HepG2 (cell line): ENCODE results near the gene FCMR. TPM values are rescaled to one million over a fixed set of nuclear protein-coding genes. Genes with fewer than 3 reads are reported as not detected.

Source experiments
- BCL6 ChIP-seq: IDR thresholded peaks from 2 replicates; pipeline ENCODE4 v1.6.1; 2016; ENCODE audit warnings: missing genetic modification reagents, missing compliant biosample characterization
- CCDC6 ChIP-seq: sonication (generic); formaldehyde crosslinking; IDR thresholded peaks from 2 replicates; pipeline ENCODE4 v1.8.1; 2022; ENCODE audit warnings: mild to moderate bottlenecking, missing genetic modification reagents, moderate library complexity
- EEA1 ChIP-seq: sonication (generic); formaldehyde crosslinking; IDR thresholded peaks from 2 replicates; pipeline ENCODE4 v1.5.1; 2020; ENCODE audit warnings: mild to moderate bottlenecking, missing genetic modification reagents, borderline replicate concordance
- EP300 ChIP-seq, 3 experiments: sonication (generic) in 1 of 3; formaldehyde crosslinking in 1 of 3; IDR thresholded peaks; 2 replicates each; pipeline versions ENCODE4 v1.5.1 to v1.6.1; 2011 to 2020; ENCODE audit warnings: low read depth in 2 of 3, low read length in 2 of 3, borderline replicate concordance in 1 of 3, improper control_type of control experiment in 1 of 3, mild to moderate bottlenecking in 1 of 3, missing genetic modification reagents in 1 of 3, moderate library complexity in 1 of 3
- GATAD2A ChIP-seq: IDR thresholded peaks from 2 replicates; pipeline ENCODE4 v1.6.1; 2016
- HDAC2 ChIP-seq: sonication (generic); formaldehyde crosslinking; IDR thresholded peaks from 2 replicates; pipeline ENCODE4 v1.4.0; 2020; ENCODE audit warnings: missing genetic modification reagents
- HNRNPH1 ChIP-seq: fragments of 200-400 bp; formaldehyde crosslinking; optimal IDR thresholded peaks from 2 replicates; pipeline ENCODE3; 2017; ENCODE audit warnings: mild to moderate bottlenecking, low read depth, low read length
- IRF2 ChIP-seq: IDR thresholded peaks from 2 replicates; pipeline ENCODE4 v1.6.1; 2018; ENCODE audit warnings: missing genetic modification reagents, missing compliant biosample characterization
- KMT2A ChIP-seq: sonication (generic); formaldehyde crosslinking; IDR thresholded peaks from 2 replicates; pipeline ENCODE4 v1.4.0; 2020; ENCODE audit warnings: missing genetic modification reagents
- LCORL ChIP-seq, 2 experiments: fragments of 450-650 bp in 1 of 2; sonication (generic) in 1 of 2; formaldehyde crosslinking in 1 of 2; IDR thresholded peaks; 2 replicates each; pipeline versions ENCODE4 v1.5.0 to v1.6.1; 2017 to 2020; ENCODE audit warnings: antibody characterized with exemption in 1 of 2, missing genetic modification reagents in 1 of 2
- MAX ChIP-seq: IDR thresholded peaks from 2 replicates; pipeline ENCODE4 v1.6.1; 2012; ENCODE audit warnings: inconsistent platforms
- MED1 ChIP-seq: sonication (generic); formaldehyde crosslinking; IDR thresholded peaks from 2 replicates; pipeline ENCODE4 v1.4.0; 2020; ENCODE audit warnings: missing genetic modification reagents
- PBX2 ChIP-seq: IDR thresholded peaks from 2 replicates; pipeline ENCODE4 v1.6.1; 2016; ENCODE audit warnings: control low read depth
- TAF1 ChIP-seq: sonication (generic); formaldehyde crosslinking; IDR thresholded peaks from 2 replicates; pipeline ENCODE4 v1.4.0; 2020; ENCODE audit warnings: missing genetic modification reagents
- ZBTB37 ChIP-seq: sonication (generic); formaldehyde crosslinking; IDR thresholded peaks from 2 replicates; pipeline ENCODE4 v1.4.0; 2020; ENCODE audit warnings: mild to moderate bottlenecking, missing genetic modification reagents
- ZMYM3 ChIP-seq: sonication (generic); formaldehyde crosslinking; IDR thresholded peaks from 2 replicates; pipeline ENCODE4 v1.5.1; 2020; ENCODE audit warnings: mild to moderate bottlenecking, missing genetic modification reagents
- ZNF264 ChIP-seq: sonication (generic); formaldehyde crosslinking; IDR thresholded peaks from 2 replicates; pipeline ENCODE4 v1.4.0; 2020; ENCODE audit warnings: missing genetic modification reagents
- ZNF317 ChIP-seq: sonication (generic); formaldehyde crosslinking; IDR thresholded peaks from 2 replicates; pipeline ENCODE4 v1.5.0; 2020; ENCODE audit warnings: mild to moderate bottlenecking, missing genetic modification reagents
- ZNF333 ChIP-seq: sonication (generic); formaldehyde crosslinking; IDR thresholded peaks from 2 replicates; pipeline ENCODE4 v1.4.0; 2020; ENCODE audit warnings: mild to moderate bottlenecking, missing genetic modification reagents, borderline replicate concordance
- ZNF616 ChIP-seq: sonication (generic); formaldehyde crosslinking; IDR thresholded peaks from 2 replicates; pipeline ENCODE4 v1.5.0; 2020; ENCODE audit warnings: low read depth, mild to moderate bottlenecking, missing genetic modification reagents
- ZNF652 ChIP-seq: IDR thresholded peaks from 2 replicates; pipeline ENCODE4 v1.6.1; 2016; ENCODE audit warnings: low read depth, borderline replicate concordance
- ZNF747 ChIP-seq: sonication (generic); formaldehyde crosslinking; IDR thresholded peaks from 2 replicates; pipeline ENCODE4 v1.8.1; 2023; ENCODE audit warnings: missing genetic modification reagents, mild to moderate bottlenecking, borderline replicate concordance
- ZSCAN31 ChIP-seq: sonication (generic); formaldehyde crosslinking; IDR thresholded peaks from 2 replicates; pipeline ENCODE4 v1.5.0; 2020; ENCODE audit warnings: low read depth, mild to moderate bottlenecking, missing genetic modification reagents
- polyA plus RNA-seq, 8 experiments: library from polyadenylated mRNA; depleted of rRNA in 3 of 8; stranded (reverse) in 7 of 8; unstranded in 1 of 8; fragments of >200 nt; fragmentation: Illumina TruSeq in 4 of 8; extraction: Trizol in 4 of 8; gene quantifications; 2 replicates each; pipeline versions ENCODE4 v1.2.1 to v1.2.3, GENCODE V29; 2011 to 2016; ENCODE audit warnings: low read depth in 4 of 8, missing spikeins in 1 of 8, mixed read lengths in 1 of 8; ENCODE audit not compliant: insufficient read depth in 1 of 8
- total RNA-seq, 5 experiments: library from RNA; depleted of rRNA; stranded (reverse); fragments of >200 nt; fragmentation: Illumina TruSeq; extraction: Trizol; gene quantifications; 2 replicates each; pipeline ENCODE4 v1.2.3, GENCODE V29; 2016; ENCODE audit warnings: low read depth in 1 of 5
- TF ChIP-seq, protein P1 (sequence below): sonication (generic); formaldehyde crosslinking; IDR thresholded peaks from 2 replicates; pipeline ENCODE4 v1.4.0; 2020; ENCODE audit warnings: missing genetic modification reagents

The FCMR gene
- total and polyA plus RNA-seq, 2 of the 13 experiments (the other 11 are each of a cell fraction or from before 2014, with no cell fraction given), result not detected

GRCh38 chr1:206951318-206952100 is 29.8 kb upstream of the FCMR start (continued):
- TF ChIP-seq EP300 (IDR thresholded peaks at IDR 0.05; ENCODE audit: low read depth in 2 of 2, low read length in 2 of 2), result no peak
- 0 out of 2 replicates have a peak, but pooled peaks have one; percentile 6 for TF ChIP-seq EP300 (CRISPR knock-in tag; IDR thresholded peaks at IDR 0.05; ENCODE audit: borderline replicate concordance)
- TF ChIP-seq CCDC6 (CRISPR knock-in tag), result 0 out of 2 replicates have a peak, but pooled peaks have one; percentile 24
- TF ChIP-seq ZNF747, result 0 out of 2 replicates have a peak, but pooled peaks have one; percentile 40
- TF ChIP-seq LCORL (IDR thresholded peaks at IDR 0.05), result no peak
- peak; percentile 65; the same call in 1 of the 2 replicates for TF ChIP-seq LCORL (CRISPR knock-in tag; IDR thresholded peaks at IDR 0.05)
- 0 out of 2 replicates have a peak, but pooled peaks have one; percentile 25 for TF ChIP-seq ZNF317 (CRISPR knock-in tag)
- TF ChIP-seq MED1 (CRISPR knock-in tag), result 0 out of 2 replicates have a peak, but pooled peaks have one; percentile 27
- 0 out of 2 replicates have a peak, but pooled peaks have one; percentile 19 for TF ChIP-seq ZNF264
- TF ChIP-seq ZNF333 (CRISPR knock-in tag), result no peak
- 0 out of 2 replicates have a peak, but pooled peaks have one; percentile 19 for TF ChIP-seq BCL6 (CRISPR knock-in tag)
- TF ChIP-seq ZNF652 (CRISPR knock-in tag), result peak; percentile 83
- 0 out of 2 replicates have a peak, but pooled peaks have one; percentile 25 for TF ChIP-seq MAX
- TF ChIP-seq HDAC2, result peak; percentile 21; the same call in 1 of the 2 replicates
- peak; percentile 9; the same call in 1 of the 2 replicates for TF ChIP-seq TAF1 (CRISPR knock-in tag)
- no peak for TF ChIP-seq EEA1 (CRISPR knock-in tag)
- TF ChIP-seq GATAD2A (CRISPR knock-in tag), result peak; percentile 40
- no peak for TF ChIP-seq HNRNPH1
- TF ChIP-seq ZMYM3 (CRISPR knock-in tag), result no peak
- TF ChIP-seq, protein P1, sequence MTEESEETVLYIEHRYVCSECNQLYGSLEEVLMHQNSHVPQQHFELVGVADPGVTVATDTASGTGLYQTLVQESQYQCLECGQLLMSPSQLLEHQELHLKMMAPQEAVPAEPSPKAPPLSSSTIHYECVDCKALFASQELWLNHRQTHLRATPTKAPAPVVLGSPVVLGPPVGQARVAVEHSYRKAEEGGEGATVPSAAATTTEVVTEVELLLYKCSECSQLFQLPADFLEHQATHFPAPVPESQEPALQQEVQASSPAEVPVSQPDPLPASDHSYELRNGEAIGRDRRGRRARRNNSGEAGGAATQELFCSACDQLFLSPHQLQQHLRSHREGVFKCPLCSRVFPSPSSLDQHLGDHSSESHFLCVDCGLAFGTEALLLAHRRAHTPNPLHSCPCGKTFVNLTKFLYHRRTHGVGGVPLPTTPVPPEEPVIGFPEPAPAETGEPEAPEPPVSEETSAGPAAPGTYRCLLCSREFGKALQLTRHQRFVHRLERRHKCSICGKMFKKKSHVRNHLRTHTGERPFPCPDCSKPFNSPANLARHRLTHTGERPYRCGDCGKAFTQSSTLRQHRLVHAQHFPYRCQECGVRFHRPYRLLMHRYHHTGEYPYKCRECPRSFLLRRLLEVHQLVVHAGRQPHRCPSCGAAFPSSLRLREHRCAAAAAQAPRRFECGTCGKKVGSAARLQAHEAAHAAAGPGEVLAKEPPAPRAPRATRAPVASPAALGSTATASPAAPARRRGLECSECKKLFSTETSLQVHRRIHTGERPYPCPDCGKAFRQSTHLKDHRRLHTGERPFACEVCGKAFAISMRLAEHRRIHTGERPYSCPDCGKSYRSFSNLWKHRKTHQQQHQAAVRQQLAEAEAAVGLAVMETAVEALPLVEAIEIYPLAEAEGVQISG (CRISPR knock-in tag), result peak; percentile 62; the same call in 1 of the 2 replicates
- TF ChIP-seq PBX2 (CRISPR knock-in tag), result peak; percentile 30; the same call in 1 of the 2 replicates
- TF ChIP-seq ZSCAN31 (CRISPR knock-in tag), result peak; percentile 70; the same call in 1 of the 2 replicates
- TF ChIP-seq ZNF616 (CRISPR knock-in tag), result no peak
- TF ChIP-seq ZBTB37 (CRISPR knock-in tag), result peak; percentile 87
- TF ChIP-seq IRF2 (CRISPR knock-in tag), result peak; percentile 17; the same call in 1 of the 2 replicates
- peak; percentile 17; the same call in 1 of the 2 replicates for TF ChIP-seq KMT2A (CRISPR knock-in tag)
